Epithelial cell of prostate (primary cell): ENCODE results near the gene DIAPH2.

Experiments used
- DNase-seq: peaks from one replicate; pipeline ENCODE4 v3.0.0-alpha.2; 2011; ENCODE audit warnings: low read depth, low spot score
- H3K27ac ChIP-seq: fragments of 450-650 bp; 2 replicates; pipeline ENCODE4 v1.5.1; 2017; ENCODE audit warnings: mild to moderate bottlenecking

Gene DIAPH2

DNA sequence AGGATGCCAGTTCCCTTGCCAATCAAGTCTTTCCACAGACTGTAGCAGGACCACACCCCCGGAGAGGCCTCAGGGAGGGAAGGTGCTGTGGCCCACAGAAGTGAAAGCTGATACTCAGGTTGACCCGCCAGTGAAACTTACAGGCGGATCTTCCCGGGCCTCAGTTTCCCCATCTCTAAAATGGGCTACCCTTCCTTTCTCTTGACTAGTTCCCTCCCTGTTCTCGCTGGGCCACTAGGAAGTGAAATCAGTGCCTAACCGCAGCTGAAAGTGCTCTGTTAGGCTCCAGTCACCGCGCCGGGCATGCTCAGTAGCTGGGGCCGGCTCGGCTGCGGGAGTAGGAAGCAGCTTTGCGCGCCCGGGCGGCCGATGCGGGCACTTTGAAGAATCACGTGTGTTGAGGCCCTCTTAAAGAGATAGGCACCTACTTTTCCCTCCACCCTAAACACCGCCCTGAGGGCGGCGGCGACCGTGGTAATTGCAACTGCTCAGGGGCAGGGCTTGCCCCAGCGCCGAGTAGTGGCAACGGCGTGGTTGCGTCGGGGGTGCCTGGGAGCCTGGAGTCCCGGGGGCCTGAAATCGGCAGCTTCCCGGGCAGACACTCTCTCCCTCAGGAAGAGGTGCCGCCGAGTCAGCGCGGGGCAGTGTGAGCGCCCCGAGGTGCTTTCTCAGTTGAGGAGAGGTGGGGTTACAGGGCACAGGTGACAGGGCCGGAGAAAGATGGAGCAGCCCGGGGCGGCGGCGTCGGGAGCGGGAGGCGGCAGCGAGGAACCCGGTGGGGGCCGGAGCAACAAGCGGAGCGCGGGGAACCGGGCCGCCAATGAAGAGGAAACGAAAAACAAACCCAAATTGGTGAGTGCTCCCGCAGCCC is at the start of gene DIAPH2:
Gene DIAPH2 (plus strand): TSS at position 504 of the 871 bp plus-strand sequence.
- H3K27ac ChIP-seq = peak within 1 kb of the TSS; percentile 35
- peak; percentile 18 for DNase-seq

DNA sequence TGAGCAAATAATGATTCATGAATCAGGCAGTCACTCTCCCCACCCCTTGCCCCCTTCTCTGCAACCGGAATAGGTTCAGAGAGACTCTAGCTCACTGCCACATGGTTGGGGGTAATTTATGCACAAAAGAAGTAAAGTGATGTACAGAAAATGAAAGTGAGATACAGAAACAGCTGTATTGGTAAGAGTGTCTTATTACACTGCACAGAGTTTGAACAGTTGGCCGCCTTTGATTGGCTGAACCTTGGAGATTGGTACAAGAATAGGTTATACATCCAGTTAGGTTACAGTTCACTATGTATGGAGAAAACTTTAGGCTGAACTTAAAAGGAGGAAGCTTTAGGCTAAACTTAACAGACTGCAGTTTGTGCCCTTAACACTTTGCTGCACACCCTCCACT is 34.6 kb upstream of the DIAPH2 start:
- DNase-seq = no peak
- no peak overlapping the region for H3K27ac ChIP-seq

DNA sequence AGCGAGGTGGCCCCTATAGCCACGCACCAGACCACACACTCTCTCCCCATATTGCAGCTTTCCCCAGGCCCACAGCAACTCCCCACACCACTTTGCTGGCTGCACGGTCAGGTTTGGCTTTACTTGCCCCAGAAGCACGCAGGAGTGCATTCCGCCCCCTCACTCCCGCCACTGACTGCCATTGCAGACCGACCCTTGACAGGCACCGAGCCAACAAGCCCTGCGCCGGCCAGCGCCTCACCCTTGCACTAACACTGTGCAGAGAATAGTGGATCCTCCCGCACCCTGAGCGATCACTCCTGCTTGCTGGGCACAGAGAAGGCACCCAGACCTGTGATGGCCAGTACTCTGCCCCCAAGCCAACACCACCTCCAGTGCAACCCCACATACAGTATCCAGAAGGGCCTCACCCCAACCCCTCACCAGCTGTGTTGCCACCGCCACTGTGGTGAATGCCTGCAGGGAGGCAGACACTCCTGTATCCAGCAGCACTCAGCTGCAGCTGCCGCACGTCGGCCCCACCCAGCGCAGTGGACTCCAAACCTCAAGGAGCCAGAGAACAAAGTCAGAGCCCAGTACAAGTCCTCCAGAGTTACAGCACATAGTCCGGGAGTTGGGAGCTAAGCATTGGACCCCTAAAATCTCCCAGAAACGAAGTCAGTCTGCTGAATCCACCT is 28.6 kb upstream of the DIAPH2 start:
- no peak overlapping the region for H3K27ac ChIP-seq
- DNase-seq = no peak

DNA sequence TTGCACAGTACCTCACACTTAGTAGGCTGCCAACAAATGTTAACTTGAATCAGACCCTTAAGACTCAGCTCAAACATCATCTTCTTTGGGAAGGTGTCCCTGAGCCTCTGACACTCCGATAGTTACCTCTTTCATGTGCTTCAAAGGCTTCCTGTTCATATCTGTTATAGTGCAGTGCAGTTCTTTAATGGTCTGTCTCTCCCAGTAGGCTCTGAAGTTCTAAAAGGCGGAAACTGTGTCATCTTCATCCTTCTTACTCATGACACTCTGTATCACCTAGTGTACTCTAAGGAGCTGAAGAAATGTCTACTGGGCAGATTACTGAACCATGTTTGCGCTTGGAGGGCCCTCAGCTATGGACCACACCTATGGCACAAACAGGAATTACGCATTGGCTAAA is 2.1 kb upstream of the DIAPH2 start:
- no peak for DNase-seq

DNA sequence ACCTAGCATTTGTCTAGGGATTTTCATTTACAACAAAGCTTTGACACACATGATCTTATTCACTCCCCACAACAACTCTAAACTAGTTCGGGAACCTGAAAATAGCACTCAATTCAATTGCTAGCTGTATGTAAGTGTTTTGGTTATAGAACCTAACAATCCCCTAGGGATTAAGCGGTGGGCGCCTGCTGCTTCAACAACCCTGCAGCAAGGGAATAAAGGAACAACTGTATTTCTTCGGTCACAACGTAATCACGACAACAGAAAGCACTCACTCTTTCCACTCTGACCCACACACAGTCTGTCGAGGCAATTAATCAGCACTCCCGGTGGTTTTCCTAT is 674 bp upstream of the DIAPH2 start:
- H3K27ac ChIP-seq = no peak overlapping the region
- DNase-seq = no peak

More for the DNA sequence above, 2.1 kb upstream of the DIAPH2 start:
- H3K27ac ChIP-seq = no peak overlapping the region

DNA sequence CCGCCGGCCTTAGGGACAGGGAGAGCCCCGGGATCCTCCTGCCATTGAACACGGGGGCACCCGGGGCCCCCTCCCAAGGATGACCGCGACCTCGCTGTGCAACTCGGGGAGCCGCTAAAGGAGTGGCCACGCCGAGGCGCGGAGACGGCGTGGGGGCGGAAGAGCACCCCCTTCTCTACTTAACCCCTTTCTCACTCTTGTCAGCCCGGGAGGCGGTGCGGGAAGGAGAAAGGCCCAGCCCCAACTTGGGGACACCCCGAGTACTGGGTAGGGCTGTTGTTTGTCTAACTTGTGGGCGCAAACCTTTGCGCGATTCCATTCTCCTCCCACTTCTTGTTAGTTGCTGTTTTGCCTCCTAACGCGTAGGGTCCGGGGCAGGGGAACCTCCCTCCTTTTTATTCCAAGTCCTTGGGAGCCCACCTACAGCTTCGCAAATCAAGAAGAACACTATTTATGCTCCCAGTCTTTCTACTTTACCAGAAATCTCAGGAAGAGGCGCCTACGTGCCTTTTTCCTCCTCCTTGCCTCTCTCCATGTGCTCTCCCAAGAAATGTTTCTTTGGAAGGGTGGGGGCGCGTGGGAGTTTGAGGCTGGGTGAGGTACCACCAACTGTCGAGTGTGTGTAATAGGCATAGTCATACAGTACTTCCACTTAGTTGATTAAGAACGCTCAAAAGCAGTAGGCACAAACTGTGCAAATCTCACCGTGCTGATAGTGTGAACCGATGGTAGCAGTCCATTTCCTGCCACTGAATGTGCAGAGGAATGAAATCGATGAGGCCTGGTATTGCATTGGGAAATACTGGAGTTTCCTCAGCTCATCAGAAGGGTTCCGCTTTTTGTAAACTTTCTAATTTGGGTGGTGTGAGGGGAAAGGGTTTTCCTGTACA is 813 bp downstream of the DIAPH2 start:
- peak overlapping the region; percentile 35 for H3K27ac ChIP-seq
- DNase-seq = no peak

DNA sequence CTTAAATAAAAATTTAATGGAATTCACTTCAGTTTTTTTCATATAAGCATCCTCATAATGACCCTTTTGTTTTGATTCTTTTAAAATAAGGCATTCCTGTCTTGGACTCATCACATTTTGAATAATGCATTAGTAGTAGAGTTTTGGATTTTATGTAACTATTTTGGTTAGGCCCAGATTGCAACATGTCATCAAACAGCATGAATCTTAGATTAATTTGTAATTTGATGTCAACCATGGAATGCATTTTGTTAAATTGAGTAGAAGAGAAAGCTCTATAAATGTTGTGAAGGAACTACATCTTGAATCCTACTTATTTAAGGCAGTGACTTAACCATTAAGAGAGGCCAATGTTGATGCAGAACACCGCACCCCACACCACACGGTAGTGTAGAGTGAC is 3.1 kb downstream of the DIAPH2 start:
- no peak overlapping the region for H3K27ac ChIP-seq
- DNase-seq = no peak

DNA sequence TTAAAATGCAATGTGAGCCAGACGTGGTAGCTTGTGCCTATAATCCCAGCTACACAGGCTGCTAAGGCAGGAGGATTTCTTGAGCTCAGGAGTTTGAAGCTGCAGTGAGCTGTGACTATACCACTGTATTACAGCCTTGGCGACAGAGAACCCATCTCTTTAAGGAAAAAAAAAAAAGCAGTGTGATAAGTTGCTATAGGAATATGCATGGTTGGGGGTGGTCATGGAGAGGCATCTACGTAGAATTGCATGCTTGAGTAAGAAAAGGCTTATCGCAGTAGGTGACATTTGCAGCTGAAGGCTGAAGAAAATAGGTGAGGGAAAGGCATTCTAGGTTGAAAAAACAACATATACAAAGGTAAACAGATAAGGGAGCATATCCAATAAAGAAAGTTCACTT is 4.1 kb downstream of the DIAPH2 start:
- no peak for DNase-seq
- H3K27ac ChIP-seq = no peak overlapping the region

DNA sequence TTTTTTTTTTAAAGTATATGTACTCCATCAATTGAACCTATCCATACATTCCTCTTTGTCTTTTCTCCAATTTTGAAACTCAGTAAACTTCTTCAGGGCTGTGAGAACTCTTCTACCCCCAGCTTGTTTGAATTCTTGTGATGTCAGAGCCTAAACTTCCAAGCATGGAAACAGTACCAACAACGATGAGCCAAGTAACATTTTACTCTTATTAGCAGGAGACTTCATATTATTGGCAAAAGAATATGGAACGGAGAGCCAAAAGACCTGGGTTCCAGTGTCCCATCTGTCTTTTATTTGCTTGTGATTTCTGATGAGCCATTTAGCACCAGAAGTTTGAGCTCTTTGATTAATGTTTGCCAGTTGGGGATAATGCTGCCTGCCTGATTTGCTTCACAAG is 5.3 kb downstream of the DIAPH2 start:
- no peak for DNase-seq
- no peak overlapping the region for H3K27ac ChIP-seq

DNA sequence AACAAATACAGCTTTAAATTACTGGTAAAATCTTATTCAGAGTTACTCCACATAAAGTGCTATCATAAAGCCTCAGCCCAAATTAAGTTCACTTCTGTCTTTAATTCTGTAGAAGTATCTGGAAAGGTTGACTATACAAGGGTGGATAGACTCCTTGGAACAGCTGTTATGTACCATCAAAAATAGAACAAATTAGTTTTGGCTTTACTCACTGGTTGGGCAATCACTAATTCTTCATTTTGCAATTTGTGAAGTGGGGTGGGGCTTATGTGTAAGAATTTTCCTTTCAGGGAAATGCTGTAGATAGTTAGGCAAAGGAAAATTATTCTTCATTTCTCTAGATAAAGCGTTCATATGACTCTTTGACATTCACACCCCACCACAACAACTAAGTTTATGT is 7.8 kb downstream of the DIAPH2 start:
- no peak overlapping the region for H3K27ac ChIP-seq
- no peak for DNase-seq

DNA sequence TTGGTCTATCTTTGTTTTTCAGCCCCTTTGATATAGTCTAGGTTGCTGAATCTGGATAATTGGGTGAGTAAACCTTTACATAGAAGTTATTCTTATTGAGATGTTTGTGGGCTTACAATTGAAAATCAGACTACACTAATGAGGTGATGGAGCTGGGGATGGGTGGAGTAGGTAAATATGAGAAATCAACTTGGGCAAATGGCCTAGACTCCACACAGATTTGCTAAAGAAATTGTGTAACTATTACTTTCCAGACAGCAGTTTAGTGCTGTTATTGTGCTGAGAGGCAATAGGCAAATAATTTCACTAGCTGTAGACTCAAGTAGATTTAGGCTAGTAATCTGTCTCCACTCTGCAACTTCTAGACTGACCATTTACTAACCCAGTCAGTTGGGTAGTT is 8.2 kb downstream of the DIAPH2 start:
- no peak for DNase-seq
- no peak overlapping the region for H3K27ac ChIP-seq

DNA sequence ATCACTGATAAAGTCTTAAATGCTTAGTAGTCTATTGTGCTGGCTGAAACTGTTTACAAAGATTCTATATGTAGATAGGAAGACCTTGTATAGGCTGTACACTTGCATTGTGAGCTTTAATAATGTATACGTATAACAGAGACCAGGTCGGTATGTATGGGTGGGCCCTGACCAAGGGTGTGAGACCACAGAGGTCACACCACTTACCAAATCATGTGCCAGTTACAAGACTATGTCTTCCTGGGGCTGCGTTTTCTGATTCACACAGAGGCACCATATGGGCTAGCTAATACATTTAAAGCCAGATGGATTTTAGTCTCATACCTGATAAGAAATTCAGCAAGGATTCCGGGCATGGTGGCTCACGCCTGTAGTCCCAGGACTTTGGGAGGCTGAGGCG is 8.8 kb downstream of the DIAPH2 start:
- H3K27ac ChIP-seq = no peak overlapping the region

DNA sequence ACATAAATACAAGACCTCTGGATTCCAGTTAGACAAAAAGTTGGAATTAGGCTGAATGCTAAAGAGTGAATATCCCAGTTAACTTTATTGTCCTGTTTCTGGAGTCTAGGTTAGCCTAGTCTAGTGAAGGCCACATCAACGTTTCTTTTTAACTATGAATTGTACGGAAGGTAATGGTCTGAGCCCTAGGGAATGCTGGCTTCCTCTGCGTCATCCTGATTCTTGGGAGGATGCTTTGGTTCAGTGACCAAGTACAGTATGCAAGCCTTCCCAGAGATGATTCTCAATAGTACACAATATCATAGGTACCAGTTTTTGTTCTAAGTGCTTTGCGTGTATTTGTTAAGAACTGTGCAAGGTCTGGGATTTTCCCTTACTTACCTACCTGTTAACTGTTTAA is 11.8 kb downstream of the DIAPH2 start:
- DNase-seq = no peak
- no peak overlapping the region for H3K27ac ChIP-seq

More for the DNA sequence above, 8.8 kb downstream of the DIAPH2 start:
- DNase-seq = no peak

DNA sequence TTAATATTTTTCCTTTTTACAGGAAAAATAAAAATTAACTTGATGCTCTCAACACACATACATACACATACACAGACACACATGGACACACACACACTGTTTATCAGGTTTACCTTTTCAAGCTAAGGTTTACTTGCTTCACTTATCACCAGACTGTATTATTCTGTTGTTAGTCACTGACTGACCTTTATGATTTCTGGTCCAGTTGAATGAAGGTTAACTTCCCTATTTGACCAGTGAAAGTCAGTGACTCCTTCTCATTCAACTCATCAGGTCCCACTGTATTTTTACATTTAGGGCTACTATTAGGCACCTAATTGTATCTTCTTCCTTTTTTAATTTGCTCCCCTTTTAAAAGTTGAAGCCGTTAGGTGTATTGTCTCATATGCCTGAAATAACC is 16.0 kb downstream of the DIAPH2 start:
- H3K27ac ChIP-seq = no peak overlapping the region
- no peak for DNase-seq

DNA sequence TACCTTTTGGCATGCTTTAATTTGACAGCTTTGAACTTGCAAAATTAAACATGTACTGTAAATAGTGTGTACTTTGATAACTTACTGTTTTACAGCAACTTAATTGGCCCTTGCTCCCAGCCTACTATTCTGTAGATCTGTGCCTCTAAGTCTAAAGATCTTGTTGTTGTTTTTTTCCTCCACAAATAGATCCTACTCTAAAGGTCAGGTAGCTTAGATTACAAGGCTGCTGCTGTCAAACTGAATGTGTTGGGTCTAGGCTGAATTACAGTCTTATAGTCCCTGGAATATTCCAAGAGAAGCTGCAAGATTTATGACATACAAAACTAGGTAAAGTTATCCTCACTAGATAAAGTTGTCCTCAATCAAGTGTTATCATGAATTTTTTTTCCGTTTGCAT is 18.7 kb downstream of the DIAPH2 start:
- no peak overlapping the region for H3K27ac ChIP-seq
- DNase-seq = no peak

DNA sequence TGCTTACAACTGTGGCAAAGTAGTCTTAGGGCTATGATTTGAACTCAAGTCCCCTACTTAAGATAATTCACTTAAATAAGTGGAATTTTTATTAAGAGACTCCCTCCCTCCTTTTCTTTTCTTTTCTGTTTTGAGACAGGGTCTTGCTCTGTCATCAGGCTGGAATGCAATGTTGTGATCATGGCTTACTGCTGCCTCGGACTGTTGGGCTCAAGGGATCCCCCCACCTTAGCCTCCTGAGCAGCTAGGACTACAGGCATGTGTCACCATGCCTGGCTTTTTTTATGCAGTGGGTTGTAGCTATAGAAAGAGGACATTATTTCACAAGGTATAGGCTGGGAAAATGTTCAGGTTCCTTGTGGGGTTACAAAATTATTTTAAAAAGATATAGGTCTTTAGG is 19.2 kb downstream of the DIAPH2 start:
- DNase-seq = no peak
- no peak overlapping the region for H3K27ac ChIP-seq

DNA sequence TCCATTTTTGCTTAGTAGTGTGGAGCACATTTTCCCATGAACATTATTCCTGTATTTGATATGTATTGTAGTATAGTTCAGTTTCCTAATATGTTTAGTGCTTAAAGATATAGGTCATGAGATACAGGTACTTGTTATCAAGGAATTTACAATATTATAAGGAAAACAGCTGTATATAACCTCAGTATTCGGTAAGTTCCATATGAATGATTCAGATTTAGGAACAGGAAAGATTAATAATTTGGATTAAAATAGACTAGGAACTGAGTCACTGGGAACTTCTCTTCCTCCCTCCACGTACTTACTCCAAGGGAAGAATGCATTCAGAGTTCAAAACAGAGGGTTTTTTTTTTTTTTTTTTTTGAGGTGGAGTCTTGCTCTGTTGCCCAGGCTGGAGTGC is 20.0 kb downstream of the DIAPH2 start:
- no peak overlapping the region for H3K27ac ChIP-seq
- no peak for DNase-seq

DNA sequence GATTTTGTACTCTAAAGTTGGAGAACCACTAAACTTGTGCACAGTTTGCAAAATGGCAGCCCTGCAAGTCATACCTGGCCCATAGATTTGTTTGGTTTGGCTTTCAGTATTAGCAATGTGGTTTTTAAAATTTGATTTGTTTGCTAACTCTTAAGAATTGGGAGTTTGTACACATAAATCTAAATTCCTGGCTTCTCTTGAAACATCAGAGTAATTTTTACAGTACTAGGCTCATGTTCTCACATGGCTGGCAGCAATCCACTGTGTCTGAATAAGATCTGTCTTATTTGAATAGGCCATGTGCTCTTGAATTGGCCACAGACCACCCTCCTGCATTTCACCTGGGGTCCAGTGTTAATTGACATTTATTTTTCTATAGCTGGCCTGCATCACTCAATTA is 21.3 kb downstream of the DIAPH2 start:
- H3K27ac ChIP-seq = no peak overlapping the region
- no peak for DNase-seq

DNA sequence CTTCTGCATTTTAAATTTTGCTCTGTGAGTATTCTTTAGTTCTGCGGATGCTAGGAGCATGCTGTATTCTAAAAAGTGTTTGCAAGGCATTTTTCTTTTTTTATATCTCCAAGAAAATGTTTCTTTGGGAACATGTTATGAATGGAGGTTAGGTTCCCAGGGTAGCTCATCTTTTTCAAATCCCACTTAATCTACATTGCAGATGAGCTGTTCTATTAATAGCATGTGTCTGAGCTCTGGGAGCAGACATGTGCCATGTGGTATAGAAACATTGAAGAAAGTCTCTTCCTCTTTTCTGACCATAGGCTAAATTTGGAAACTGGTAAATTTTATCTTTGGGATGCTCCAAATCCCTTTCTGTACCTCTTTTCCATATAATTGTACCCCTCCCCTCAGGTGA is 23.2 kb downstream of the DIAPH2 start:
- H3K27ac ChIP-seq = no peak overlapping the region
- no peak for DNase-seq

DNA sequence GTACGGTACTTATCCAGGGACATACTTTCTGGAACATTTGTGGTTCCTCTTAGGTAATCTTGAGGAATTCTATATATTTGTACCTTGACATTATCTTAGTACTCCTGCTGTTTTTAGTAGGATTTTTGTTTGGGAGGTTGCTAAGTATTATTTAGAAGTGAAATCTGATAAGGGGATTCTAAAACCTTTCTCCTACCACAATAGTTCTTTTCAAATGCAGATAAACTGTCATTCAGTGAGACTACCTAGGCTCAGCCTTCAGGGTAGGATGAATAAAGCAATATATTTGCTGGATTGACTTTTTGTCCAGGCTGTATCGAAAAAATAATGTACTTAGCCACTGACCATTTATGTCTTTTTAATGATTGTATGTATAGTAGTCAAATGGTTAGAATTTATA is 25.4 kb downstream of the DIAPH2 start:
- no peak for DNase-seq
- H3K27ac ChIP-seq = no peak overlapping the region

DNA sequence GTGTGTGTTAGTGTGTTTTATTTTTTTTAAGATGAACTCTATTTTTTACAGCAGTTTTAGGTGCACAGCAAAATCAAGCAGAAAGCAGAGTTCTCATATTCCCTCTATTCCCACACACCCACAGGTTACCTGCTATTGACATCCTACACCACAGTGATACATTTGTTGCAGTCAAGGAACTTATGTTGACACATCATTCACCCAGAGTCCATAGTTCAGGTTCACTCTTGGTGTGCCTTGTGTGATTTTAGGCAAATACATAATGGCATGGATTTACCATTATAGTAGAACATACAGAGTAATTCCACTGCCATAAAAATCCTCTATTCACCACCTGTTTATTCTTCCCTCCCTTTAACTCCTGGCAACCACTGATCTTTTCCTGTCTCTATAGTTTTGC is 28.7 kb downstream of the DIAPH2 start:
- no peak for DNase-seq

More for the DNA sequence above, 28.7 kb downstream of the DIAPH2 start:
- H3K27ac ChIP-seq = no peak overlapping the region
